MCF 10A (cell line): Measurements from ENCODE around the gene LRP2. TPM values are rescaled to one million over a fixed set of nuclear protein-coding genes. Genes with fewer than 3 reads are reported as not detected.
"Not testable (repeated sequence)": the region's sequence is repeated elsewhere in the genome, so short reads cannot be mapped to it uniquely, and the experiment has no call there.

Experiments
- Bru-seq: library from RNA; stranded (reverse); fragments of 400-500 nt; gene quantifications from one replicate; lab custom pipeline; 2021; lab: Mats Ljungman, UMichigan
- BruChase-seq, 2 experiments: library from RNA; stranded (reverse); fragments of 400-500 nt; gene quantifications; one replicate each; lab custom pipeline; 2021; lab: Mats Ljungman, UMichigan
- BruUV-seq: library from RNA; stranded (reverse); fragments of 400-500 nt; replicated peaks from 2 replicates; lab custom pipeline; 2021; lab: Mats Ljungman, UMichigan
- CTCF ChIA-PET: fragments of 300-600 bp; sonication (Branson Sonifier 250); formaldehyde crosslinking; extraction: SDS; loops from one replicate; lab custom pipeline; 2021; ENCODE audit warnings: antibody characterized with exemption, inconsistent platforms; lab: Yijun Ruan, JAX
- POLR2A ChIA-PET: fragments of 300-600, 350-650 bp; sonication (Branson Sonifier 250); formaldehyde crosslinking; extraction: SDS; loops from one replicate; lab custom pipeline; 2020; ENCODE audit warnings: antibody characterized with exemption, inconsistent platforms; lab: Yijun Ruan, JAX
- DNase-seq: peaks from one replicate; pipeline ENCODE4 v3.0.0-alpha.2; 2018; ENCODE audit not compliant: unreplicated experiment
- H3K27ac Mint-ChIP-seq: one replicate; pipeline ENCODE4 v1.8.0; 2022; ENCODE audit warnings: mild to moderate bottlenecking, low read depth, mixed read lengths; ENCODE audit not compliant: unreplicated experiment
- H3K27me3 Mint-ChIP-seq: one replicate; pipeline ENCODE4 v1.8.0; 2022; ENCODE audit warnings: mixed read lengths; ENCODE audit not compliant: insufficient read depth, unreplicated experiment
- H3K36me3 Mint-ChIP-seq: one replicate; pipeline ENCODE4 v1.8.0; 2022; ENCODE audit warnings: mild to moderate bottlenecking, moderate library complexity, mixed read lengths; ENCODE audit not compliant: insufficient read depth, unreplicated experiment
- H3K4me1 Mint-ChIP-seq: one replicate; pipeline ENCODE4 v1.8.0; 2022; ENCODE audit warnings: mixed read lengths; ENCODE audit not compliant: insufficient read depth, unreplicated experiment
- H3K4me3 Mint-ChIP-seq: one replicate; pipeline ENCODE4 v1.8.0; 2022; ENCODE audit warnings: mild to moderate bottlenecking, moderate library complexity, mixed read lengths; ENCODE audit not compliant: unreplicated experiment
- H3K9me3 Mint-ChIP-seq: one replicate; pipeline ENCODE4 v1.8.0; 2022; ENCODE audit warnings: mixed read lengths; ENCODE audit not compliant: unreplicated experiment
- CTCF ChIP-seq: fragments of 200-600 bp; IDR thresholded peaks from one replicate; pipeline ENCODE4 v1.8.0; 2022; ENCODE audit warnings: antibody characterized with exemption, mild to moderate bottlenecking; ENCODE audit not compliant: unreplicated experiment
- intact Hi-C: fragments of 100-400 bp; cut with micrococcal nuclease; formaldehyde crosslinking; loops from 2 replicates; pipeline ENCODE4 v1.14.1; 2022
- long read RNA-seq: library from polyadenylated mRNA; stranded (forward); transcript quantifications from one replicate; pipeline ENCODE4 v2.0.0, GENCODE V29; 2022
- total RNA-seq: library from RNA; stranded (reverse); gene quantifications from 2 replicates; pipeline ENCODE4 v1.2.3, GENCODE V29; 2022

Gene LRP2
- 0.02 and 0.07 TPM in 2 replicates for total RNA-seq
- percentile 3 among the genes with signal in this experiment for Bru-seq, nascent RNA
- percentile 3 among the genes with signal in this experiment for BruChase-seq, experiment 1, labeled RNA remaining after a 6-hour chase
- BruChase-seq, experiment 2, labeled RNA remaining after a 2-hour chase, result percentile 1 among the genes with signal in this experiment
- long read RNA-seq, result 0 reads

DNA sequence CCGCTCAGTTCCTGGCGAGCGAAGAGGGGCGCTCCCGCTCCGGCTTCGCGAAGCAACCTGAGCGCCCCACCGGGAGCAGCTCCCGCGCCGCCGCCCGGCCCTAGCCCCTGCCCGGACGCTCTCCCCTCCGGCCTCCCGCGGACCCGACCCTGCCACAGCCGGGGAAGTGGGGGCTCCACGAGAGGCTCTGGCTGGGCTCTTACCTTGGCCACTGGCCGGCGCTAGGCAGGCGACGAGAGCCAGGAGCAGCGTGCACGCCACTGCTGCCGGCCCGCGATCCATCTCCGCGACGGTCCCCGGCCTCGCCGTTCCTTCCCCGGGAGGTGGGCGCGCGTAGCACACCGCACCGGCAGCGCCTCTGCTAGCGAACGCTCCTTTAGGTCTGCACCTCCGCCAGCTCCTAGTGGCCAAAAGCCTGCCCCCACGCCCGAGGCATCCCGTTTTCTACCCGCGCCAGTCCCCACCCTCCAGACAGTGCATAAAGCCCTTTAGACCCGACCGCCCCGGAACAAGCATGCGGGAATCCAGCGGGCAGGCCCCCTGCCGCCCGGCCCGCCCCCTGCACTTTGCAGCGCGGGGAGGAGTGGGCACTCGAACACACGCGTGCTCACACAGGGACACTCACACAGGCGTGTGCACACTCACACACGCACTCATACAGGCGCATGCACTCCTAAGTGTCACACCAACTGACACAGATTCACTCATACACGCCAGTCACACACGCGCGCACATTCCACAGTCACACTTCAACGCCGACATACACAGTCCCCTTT lies at the start of gene LRP2:
Gene LRP2, minus strand, starts transcription at position 417 of the 776 bp plus-strand sequence. Its CDS starts 135 bp downstream, at position 282.
- CTCF ChIA-PET, result no interaction called here
- DNase-seq, result no peak
- peak within 1 kb of the TSS; percentile 52 for H3K4me3 Mint-ChIP-seq
- BruUV-seq, result no TSS peak
- peaks cover 29% of the 10 kb centered on the region for H3K4me1 Mint-ChIP-seq
- peaks cover 79% of the 10 kb centered on the region for H3K27me3 Mint-ChIP-seq
- no peak for TF ChIP-seq CTCF
- no peaks in the 10 kb centered on the region for H3K9me3 Mint-ChIP-seq
- no peak within 1 kb of the TSS for H3K27ac Mint-ChIP-seq
- no peaks in the 10 kb centered on the region for H3K36me3 Mint-ChIP-seq
- intact Hi-C loops, result no loop called here
- POLR2A ChIA-PET, result no interaction called here

DNA sequence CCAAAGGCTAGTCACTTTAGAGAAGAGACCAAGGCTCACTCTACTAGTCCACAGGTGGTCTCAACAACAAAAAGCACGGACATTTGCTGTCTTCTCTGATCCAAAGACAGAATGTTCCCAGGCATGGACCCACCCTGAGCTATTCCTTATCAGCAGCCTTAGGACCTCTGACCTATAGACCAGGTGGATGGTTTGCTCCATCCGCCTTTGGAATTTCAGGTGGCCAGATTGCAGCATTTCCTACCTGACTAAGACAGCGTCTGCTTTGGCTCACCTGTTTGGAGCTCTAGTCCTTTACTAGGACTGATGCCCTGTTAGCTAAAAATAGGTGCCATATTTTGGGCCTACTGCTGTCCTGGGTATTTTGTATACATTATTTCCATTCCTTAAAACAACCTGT lies 44.6 kb upstream of the LRP2 start:
- H3K36me3 Mint-ChIP-seq, result no peaks in the 10 kb centered on the region
- no TSS peak for BruUV-seq
- no peak overlapping the region for H3K4me3 Mint-ChIP-seq
- H3K27ac Mint-ChIP-seq, result no peak overlapping the region
- no peak for TF ChIP-seq CTCF
- no peaks in the 10 kb centered on the region for H3K9me3 Mint-ChIP-seq
- intact Hi-C loops, result no loop called here
- ChIA-PET POLR2A (no interaction called here), CTCF (interaction anchor here (1.0 to 1.6 kb wide), 4 partner anchors 9 to 298 kb away, joined by 3 to 8 read pairs (median 4); no protein-coding TSS in a partner anchor)
- H3K27me3 Mint-ChIP-seq, result peaks cover 37% of the 10 kb centered on the region
- no peak for DNase-seq
- no peaks in the 10 kb centered on the region for H3K4me1 Mint-ChIP-seq

DNA sequence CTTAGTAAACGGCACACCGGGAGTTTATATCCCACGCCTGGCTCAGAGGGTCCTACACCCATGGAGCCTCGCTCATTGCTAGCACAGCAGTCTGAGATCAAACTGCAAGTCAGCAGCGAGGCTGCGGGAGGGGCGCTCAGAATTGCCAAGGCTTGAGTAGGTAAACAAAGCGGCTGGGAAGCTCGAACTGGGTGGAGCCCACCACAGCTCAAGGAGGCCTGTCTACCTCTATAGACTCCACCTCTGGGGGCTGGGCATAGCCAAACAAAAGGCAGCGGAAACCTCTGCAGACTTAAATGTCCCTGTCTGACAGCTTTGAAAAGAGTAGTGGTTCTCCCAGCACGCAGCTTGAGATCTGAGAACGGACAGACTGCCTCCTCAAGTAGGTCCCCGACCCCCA lies 37.2 kb upstream of the LRP2 start:
- H3K27me3 Mint-ChIP-seq, result peaks cover 49% of the 10 kb centered on the region
- DNase-seq, POLR2A ChIA-PET, H3K36me3 Mint-ChIP-seq, H3K27ac Mint-ChIP-seq, H3K4me3 Mint-ChIP-seq, H3K4me1 Mint-ChIP-seq, H3K9me3 Mint-ChIP-seq, BruUV-seq: not testable (repeated sequence)
- intact Hi-C loops, result loop anchor here (5.0 kb wide), 1 partner anchor 452 kb away; no protein-coding TSS in a partner anchor
- CTCF ChIA-PET, result interaction anchor here (0.6 to 1.3 kb wide), 4 partner anchors 257 to 438 kb away, joined by 3 to 6 read pairs (median 4); no protein-coding TSS in a partner anchor

DNA sequence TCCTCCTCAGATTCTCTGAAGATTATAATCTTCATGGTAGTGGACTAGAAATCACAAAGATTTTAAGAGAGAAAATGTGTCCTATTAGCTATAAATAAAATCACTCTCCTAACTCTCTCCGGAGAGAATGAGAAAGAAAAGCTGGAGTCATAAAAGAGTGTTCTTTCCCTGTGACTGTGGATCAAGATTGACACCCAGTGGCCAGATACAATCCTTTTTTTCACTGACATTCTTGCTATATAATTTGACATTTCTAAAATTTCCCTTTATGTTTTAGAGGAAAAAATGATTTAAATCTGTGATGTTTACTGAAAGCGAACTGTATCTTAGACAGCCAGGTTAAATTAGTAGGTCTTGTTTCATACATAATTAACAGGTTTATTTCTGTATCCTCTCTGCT lies 35.4 kb upstream of the LRP2 start:
- no TSS peak for BruUV-seq
- TF ChIP-seq CTCF, result peak; percentile 28
- H3K27ac Mint-ChIP-seq, result no peak overlapping the region
- intact Hi-C loops, result loop anchor here (1.0 to 5.0 kb wide), 3 partner anchors 288 to 450 kb away; no protein-coding TSS in a partner anchor
- H3K4me1 Mint-ChIP-seq, result peaks cover 6% of the 10 kb centered on the region
- CTCF ChIA-PET, result interaction anchor here (0.6 to 4.2 kb wide), 14 partner anchors 9 to 623 kb away, joined by 3 to 52 read pairs (median 4); no protein-coding TSS in a partner anchor
- H3K9me3 Mint-ChIP-seq, result no peaks in the 10 kb centered on the region
- DNase-seq, result peak; percentile 27
- no peaks in the 10 kb centered on the region for H3K36me3 Mint-ChIP-seq
- peaks cover 38% of the 10 kb centered on the region for H3K27me3 Mint-ChIP-seq
- H3K4me3 Mint-ChIP-seq, result no peak overlapping the region
- POLR2A ChIA-PET, result interaction anchor here (1.0 kb wide), 1 partner anchor 441 kb away, joined by 4 read pairs; no protein-coding TSS in a partner anchor
